Effector CD4-positive, alpha-beta T cell (primary cell): ENCODE results near the gene FXYD6.

ENCODE experiments used
- DNase-seq: peaks from one replicate; pipeline ENCODE4 v3.0.0-alpha.2; 2020

The FXYD6 gene

DNA sequence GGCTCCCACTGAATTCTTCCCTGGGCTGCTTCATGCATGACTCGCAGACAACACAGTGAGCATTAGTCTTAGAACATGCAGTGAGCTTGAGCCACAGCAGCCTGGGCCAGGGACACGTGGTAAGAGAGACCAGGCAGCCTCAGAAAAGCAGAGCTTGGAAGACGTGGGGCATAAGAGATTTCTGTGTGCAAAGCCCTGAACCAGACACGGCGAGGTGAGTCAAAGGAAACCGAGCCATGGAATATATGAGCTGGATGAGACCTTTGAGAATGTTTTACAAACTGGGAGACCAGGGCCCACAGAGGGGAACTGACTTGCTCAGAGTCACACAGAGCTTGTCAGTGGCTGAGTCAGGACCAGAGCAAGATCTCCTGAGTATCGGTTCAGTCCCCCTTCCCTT lies 8.5 kb upstream of the FXYD6 start:
- no peak for DNase-seq

DNA sequence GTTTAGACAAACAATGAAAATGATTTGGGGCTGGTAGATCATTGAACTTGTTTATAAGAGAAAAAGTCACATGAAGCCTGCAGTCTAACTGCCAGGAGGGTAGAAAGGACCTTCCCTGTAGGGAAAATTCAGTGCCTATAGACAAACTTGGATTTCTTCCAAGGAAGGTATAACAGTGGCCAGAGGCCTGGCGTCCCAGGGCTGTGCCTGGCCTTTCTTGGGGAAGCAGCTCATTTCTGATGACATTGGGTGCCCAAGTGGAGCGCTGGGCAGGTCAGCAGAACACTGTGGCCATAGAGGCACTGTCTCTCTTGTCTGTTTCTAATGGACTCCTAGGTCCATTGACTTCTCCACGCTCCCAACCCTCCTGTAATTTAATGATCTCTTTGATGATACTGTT lies 6.6 kb upstream of the FXYD6 start:
- DNase-seq = no peak

DNA sequence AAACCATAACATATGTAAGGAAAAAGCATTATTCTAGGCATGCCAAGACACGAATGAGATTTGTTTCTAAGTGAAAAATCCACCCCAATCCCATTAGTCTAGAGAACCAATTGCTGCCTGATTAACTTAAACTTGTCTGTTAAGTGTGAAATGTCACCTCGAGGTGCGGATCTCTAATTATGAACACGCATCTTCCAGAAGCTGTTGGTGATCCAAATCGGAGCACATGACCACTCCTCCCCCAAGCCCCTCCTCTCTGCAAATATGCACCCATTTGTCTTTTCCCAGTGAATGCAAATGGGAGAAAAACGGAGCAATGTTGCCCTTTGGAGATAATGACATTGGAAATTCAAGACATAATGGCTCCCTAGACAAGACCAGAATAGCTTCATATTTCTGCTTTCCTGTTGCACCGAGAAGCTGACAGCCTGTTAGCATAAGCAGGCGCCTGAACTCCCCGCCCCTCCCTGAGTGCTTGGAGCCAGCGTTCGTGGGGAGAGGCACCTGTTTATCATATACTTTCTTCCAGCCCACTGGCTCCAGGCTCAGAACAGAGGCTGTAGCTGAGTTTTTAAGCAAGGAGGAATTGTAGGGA lies 6.0 kb upstream of the FXYD6 start:
- DNase-seq = no peak

DNA sequence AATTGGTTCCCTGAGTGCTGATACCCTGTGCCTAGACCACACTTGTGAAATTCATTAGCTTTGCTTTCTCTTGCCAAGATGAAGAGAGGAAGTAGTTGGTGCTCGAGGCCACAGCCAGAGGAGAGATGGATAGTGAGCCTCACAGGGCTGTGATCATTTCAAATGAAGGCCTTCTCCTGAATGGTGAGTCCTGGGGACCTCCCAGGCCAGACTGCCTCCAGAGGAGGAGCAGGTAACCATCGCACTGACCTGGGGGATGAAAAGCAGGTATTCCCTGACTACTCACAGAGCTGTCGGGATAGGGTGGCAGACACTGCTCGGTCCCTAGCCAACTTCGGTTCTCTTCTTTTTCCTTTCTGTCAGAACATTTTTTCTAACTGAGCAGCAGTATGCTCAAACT lies 4.8 kb upstream of the FXYD6 start:
- no peak for DNase-seq

DNA sequence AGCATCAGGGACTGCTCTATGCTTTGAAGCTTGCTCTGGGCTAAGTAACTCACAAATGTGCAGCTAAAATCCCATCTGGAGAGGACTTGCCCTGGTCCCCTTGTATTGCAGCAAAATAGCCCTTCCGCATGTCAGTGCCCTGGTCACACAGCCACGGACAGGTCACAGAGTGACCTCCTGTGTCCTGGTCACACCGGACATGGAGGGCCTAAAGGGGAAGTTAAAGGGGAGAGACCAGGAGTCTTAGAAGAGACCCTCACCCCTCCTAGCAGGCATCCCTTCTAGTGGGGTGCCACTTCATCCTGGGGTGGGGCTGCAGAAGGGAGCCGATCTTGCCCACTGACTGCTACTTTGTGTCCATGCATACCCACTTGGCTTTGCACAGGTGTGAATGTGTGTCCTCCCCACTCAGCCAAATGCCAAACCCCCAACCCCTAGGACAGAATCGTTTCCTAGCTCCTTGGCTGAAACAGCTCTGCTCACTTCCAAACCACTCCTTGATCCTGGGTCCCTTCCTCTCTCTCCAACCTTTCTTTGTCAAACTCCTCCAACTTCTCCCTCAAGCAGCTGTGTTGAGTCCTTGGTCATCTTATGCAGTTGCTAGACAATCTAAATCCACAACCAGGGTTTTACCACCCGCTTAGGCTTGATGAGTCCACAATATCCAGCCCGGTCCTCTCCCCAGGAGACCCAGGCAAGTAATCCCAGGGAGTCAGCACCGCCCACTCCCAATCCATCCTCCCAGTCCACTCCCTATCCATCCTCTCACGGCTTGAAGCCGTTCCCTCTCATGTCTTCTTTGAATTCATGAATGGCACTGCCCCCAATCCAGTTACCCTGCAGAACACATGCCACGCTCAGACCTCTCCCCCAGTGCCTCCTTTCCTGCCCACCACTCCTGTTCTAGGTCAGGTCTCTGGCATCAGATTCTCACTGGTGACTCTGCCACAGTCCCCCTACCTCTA lies 3.3 kb upstream of the FXYD6 start:
- DNase-seq = no peak

DNA sequence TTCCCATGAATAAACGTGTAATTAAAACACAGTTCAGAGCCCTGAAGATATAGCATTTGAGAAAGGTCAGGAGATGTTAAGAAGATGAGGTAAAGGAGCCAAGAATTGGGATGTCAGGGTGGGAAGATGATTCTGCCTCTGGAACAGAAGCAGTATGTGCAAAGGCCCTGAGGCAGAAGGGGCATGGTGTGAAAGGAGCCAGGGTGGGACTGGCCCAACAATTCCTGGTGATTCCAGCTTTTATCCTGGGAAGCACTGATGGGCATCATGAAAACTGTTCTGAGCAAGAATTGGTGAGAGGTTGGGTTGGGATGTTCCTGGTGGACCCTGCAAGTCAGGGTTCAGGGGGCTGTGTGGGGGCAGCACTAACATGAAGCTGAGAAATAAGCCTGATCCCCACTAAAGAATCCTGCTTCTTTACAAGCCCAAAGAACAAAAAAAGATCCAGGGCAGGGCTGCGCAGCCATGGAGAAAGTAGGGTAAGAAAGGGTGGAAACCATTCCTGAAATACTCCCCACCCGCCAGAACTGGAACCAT lies 2.5 kb upstream of the FXYD6 start:
- no peak for DNase-seq

DNA sequence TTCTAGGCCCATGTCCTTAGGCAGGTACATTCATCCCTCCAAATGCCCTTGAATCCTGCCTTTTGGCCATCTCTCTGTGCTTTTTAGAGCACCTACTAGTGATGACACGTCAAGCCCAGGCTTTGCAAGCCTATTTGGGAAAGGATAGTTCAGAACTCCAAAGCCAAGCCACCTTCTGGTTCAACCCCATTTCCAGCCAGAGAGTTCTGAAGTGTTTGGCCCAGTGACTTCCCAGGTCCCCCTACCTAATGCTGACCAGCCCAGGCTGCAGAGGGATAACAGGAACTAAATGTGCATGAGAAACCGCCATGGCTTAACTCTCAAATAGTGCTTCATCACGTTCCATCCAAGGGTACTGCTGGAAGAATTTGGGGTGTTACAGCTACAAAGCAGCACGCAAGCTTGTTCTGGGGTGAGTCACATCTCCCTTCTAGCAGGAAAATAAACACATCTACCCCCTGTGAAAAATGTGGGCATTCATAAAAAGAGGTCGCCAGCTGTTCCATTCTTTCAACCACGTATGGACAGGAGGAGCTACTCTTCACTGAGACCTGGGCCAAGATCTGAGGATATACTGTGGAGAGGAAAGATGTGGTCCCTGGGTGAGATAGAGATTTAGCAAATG lies 2.0 kb upstream of the FXYD6 start:
- no peak for DNase-seq

DNA sequence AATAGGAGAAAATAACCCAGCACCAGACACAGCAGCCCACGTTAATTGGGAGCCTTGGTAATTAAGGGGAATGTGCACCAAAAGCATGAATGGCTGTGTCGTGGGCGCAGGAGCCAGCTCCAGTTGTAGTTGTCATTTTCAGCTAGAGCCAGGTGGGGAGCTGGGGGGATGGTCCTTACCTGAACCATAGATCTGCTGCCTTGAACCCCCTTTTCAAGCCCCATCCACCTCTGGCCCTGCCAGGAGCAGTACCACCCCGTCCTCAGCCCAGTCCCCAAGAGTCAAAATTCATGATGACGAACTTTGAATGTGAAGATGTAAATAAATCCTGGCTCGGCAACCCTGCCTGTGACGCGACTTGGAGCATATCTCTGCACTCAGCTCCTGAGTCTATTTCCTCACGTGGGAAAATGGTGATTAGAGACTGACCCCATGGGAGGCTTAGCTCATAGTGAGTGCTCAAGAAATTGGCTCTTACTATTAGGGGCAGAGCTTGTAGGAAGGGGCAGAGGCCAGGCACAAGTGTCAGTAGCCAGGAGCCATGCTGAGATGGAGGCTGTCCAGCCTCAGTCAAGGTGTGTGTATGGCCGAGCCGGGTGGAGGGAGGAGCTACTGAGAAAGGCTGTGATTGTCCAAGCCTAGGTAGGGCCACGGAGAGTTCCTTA lies 794 bp upstream of the FXYD6 start:
- DNase-seq = no peak

DNA sequence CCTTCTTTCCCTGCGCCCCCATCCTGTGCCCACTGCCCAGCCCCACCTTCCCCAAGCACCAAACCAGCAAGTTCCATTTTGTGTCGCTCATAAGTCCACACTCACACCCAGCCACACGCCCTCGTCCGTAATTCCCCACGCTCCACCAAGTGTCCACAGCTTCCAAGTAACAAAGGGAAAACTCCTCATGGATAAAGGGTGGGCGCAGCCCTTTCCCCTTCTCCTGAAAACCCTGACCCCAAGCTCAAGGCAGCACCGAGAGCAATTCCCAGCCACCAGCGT lies 458 bp downstream of the FXYD6 start:
- no peak for DNase-seq

DNA sequence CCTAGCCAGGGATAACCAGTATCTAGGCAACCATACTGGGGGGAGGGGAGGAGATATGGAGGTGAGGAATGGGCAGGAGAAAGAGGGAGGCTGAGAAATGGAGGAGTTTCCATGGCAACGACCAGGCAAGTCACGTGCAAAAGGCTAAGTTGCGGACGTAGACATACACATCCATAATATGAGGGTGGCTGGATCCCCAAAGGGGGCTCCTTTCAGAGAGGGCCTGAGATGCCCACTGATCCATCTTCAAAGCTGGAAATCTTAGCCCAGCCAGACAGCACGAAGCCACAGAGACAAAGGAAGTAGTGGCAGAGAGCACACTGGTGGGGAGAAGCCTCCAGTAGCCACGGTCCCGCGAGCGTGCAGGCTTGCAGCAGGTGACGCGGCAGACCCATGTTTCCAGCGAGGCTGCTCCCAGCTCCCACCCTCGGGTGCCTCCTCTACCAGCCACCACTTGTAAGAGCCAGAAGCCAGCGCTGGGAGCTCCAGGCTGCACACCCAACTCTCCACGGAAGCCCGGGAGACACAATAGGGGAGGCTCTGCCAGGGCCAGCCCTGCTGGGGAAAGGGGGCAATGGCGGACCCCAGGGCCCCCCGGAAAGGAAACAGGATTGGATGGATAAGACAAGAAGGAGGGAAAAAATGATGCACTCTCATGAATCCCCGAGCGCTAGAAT lies 938 bp downstream of the FXYD6 start:
- DNase-seq = peak; percentile 12

DNA sequence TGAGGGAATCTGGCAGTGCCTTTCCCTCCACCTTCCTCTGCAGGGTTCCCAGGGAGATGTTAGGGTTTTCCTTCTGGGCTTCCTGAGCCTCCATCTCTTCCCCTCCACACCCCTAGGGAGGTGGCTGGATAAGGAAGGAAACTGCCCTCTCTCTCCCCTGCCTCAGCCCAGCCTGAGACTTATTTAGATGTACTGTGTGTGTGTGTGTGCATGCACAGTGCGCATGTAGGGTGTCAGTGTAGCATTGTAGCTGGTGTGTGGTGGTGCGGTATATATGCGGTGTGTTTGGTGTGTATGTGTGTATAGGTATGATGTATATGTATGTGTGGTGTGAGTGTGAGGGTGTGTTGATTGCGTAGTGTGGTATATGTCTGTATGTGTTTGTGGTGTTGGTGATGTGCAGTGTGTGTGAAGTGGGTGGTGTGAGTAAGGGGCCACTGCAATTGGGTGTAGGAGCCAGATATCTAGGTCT lies 1.5 kb downstream of the FXYD6 start:
- DNase-seq = no peak

DNA sequence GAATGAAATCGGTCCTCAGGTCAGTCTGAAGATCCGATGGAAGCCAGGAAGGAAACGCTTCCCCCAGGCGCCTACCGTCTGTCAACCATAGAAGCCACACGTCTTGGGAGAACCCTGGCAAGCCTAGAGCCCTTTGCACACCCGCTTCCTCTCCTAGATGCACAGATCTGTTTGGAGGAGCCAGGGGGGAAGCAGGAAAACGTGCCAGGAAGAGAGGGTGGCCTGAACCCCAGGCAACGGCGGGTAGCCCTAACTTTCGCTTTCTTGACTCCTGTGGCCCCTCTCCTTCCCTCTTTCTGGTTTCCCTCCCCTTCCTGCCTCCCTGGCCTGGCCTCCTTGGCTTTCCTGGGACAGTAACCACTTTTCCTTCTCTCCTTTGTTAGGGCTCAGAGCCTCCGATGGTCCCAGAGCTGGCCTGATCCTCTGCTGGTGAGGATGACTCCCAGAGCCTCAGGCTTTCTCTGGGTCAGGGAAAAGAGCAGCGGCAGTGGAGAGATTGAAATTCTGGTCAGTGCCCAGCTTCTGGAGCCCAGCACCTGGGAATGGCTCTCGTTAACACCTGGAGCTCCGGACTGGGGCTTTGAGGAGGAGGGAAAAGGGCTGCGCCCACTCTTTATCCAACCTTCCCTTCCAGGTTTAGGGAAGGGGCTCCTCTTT lies 2.1 kb downstream of the FXYD6 start:
- no peak for DNase-seq

DNA sequence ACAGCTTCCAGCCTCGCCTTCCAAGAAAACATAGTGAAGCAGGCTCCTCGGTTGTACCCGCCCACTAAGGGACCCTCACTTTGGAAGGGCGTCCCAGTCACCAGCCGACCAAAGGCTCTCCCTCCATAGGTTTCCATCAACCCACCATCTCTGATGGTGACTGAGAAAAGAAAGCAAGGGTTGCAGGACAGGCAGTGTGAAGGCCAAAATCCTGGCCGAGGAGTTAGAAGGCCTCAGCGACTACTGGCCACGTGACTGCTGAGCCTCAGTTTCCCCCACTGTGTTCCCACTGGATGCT lies 2.7 kb downstream of the FXYD6 start:
- no peak for DNase-seq

DNA sequence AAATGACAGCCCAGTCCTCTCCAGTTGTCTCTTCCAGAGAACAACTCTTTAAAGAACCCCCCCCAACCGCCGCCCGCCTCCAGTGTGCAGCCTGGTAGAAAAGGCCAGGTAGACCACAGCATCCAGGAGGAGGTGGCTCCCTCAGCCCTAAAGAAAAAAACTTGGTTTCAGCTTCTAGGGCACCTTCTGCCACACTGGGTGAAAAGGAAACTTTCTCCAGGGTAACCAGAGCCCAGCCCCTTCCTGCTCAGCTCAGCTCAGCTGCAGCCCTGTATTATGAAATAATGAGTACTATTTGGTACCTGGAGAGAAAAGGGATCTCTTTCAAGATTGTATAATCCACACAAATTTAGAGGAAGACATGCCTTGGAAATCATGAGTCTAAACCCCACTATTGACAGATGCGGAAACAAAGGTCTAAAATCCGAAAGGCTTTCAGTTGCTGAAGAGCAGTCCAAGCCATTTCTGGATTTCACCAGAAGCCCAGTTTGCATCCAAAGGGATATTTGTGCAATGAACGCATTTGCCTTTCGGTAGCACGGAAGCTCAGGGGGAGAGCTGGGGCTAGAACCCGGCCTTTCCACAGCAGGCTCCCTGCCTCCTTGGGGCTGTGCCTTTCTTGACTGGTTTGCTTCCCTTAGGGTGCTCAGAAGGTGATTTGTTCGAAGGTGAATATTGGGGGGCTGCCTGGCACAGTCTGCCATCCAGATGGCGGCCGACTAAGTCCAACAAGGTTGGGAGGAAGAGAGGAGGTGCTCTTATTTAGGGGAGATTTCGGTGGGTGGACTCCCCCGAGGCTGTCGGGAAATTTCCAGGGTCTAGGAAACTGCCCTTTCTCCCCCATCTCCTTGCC lies 3.3 kb downstream of the FXYD6 start:
- no peak for DNase-seq

DNA sequence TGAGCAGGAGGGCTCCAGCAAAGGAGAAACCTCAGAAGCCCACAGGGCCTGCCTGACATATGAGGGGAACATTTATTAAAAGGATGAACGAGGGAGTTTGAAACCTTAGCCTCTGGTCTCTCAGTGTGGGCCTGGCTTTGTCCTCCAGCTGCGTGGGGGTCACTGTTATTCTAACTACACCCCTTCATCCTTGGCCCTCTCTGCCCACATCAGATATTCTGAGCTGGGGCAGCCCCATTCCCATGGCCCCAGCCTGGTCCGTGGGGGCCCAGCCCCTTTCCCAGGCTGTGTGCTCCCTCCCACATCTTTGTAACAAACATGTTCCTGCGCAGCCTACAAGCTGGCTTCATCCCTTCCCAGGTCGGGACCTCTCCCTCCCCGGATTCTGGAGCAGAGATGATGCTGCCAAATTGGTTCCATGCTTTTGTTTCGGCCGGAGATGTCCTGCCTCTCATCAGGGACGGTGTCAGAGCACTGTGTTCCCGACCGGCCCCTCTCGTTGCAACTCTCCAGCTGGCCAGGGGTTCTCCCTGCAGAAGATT lies 4.0 kb downstream of the FXYD6 start:
- DNase-seq = no peak

DNA sequence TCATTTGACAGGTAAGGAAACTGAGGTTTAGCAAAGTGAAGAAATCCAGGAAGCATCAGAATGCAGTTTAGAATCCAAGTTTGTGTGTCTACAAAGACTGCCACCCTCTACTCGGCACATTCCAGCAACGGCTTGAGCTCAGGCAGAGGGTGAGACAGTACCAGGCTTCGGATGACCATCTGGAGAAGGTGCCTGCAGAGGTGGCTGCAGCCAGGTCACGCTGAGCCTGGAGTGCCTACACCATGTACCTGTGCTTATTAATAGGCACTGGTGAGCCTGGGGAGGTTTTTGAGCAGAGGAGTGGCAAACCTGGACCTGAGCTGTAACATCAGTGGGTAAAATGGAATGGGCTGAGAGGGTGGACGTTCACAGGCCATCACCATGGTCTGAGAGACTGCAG lies 4.7 kb downstream of the FXYD6 start:
- no peak for DNase-seq

DNA sequence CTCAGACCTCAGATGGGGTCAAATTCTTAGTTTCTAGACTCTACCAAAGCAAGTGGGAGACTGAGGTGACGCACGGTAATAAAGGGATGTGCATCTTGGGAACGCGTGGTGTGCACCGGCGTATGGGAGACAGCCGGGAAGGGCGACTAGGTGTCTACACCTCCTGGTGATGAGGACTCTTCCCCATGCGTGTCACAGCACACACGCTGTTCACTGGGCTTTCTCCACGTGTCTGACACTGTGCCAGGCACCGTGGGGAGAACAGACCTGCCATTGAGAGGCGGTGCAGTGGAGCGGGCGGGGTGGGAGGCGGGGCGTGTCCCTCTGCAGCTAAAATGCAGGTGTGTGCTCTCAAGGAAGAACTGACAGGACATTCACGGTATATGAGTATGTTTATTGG lies 5.3 kb downstream of the FXYD6 start:
- no peak for DNase-seq

DNA sequence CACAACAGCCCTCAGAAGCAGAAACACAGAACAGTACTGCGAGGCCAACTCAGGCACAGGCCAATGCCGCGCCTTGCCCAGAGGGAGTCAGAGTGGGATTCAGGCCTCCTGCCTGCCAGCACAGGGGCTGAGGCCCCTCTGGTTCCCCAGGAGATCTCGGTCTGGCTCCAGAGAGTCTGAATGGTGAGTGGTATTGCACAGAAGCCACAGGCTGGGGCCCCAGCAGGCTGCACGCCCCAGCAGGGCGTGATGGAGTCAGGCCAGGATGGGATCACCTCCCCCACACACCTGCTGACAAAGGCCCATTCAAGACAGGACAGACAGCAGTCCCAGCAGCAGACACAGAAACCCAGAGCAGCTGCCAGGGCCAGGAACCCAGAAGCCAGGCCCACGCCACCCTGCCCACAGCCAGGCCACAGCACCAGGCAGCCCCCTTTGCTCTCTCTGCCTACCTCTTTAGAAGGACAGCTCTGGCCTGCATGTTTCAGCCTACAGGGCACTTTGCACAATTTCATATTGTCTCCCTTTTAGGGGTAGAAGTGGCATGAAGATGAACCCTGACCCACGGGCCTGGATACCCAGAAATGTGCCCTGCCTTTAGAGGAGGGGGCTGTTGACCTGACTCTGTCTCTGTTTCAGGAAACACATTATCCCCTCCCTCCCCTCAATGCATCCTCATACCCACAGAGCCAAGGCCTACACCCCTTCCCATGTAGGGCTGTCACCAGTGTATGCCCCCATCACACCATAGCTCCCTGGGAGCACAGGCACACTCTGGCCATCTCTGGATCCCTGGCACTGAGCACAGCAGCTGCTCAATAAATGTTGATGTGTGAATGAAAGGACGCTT lies 6.1 kb downstream of the FXYD6 start:
- no peak for DNase-seq

DNA sequence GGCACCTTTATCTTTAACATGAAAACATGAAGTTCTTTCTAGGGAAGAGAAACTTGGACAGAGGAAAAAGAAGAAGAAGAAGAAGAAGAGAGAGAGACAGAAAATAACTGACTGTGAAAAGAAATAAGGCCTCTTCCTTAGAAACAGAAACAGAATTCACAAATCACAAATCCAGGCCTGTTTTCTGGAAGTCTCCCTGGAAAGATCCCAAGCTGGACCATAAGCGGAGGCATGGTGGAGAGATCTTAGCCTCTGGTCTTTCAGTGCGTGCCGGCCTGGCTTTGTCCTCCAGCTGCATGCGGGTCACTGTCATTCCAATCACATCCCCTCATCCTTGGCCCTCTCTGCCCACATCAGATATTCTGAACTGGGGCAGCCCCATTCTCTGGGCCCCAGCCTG lies 6.9 kb downstream of the FXYD6 start:
- DNase-seq = no peak
